HEK293 (cell line): ENCODE data around the gene GAPVD1.

Experiments
- SETDB1 ChIP-seq: IDR thresholded peaks from one replicate; pipeline ENCODE4 v1.6.1; 2017; ENCODE audit warnings: mild to moderate bottlenecking, low read length, moderate library complexity, mixed read lengths; ENCODE audit not compliant: insufficient read length
- ZFP41 ChIP-seq: fragments of 450-650 bp; formaldehyde crosslinking; IDR thresholded peaks from 2 replicates; pipeline ENCODE4 v1.5.1; 2016; ENCODE audit warnings: missing biosample characterization, missing genetic modification characterization, borderline replicate concordance
- ZNF133 ChIP-seq: fragments of 450-650 bp; formaldehyde crosslinking; IDR thresholded peaks from 2 replicates; pipeline ENCODE4 v1.5.1; 2016; ENCODE audit warnings: missing biosample characterization, missing genetic modification characterization
- TF ChIP-seq, protein P1 (sequence below): fragments of 450-650 bp; formaldehyde crosslinking; IDR thresholded peaks from 2 replicates; pipeline ENCODE4 v1.5.1; 2016; ENCODE audit warnings: missing biosample characterization, missing genetic modification characterization
- TF ChIP-seq, protein P2 (sequence below): fragments of 450-650 bp; formaldehyde crosslinking; IDR thresholded peaks from 2 replicates; pipeline ENCODE4 v1.5.1; 2016; ENCODE audit warnings: missing biosample characterization, missing genetic modification characterization
- TF ChIP-seq, protein P3 (sequence below): fragments of 450-650 bp; formaldehyde crosslinking; IDR thresholded peaks from 2 replicates; pipeline ENCODE4 v1.5.1; 2017; ENCODE audit warnings: missing biosample characterization, missing genetic modification characterization

GRCh38 chr9:125393426-125393825 is 131.8 kb downstream of the GAPVD1 start:
- TF ChIP-seq ZNF133 (tag by site-specific recombination) (no peak), ZFP41 (tag by site-specific recombination) (no peak), SETDB1 (no peak)
- TF ChIP-seq, protein P1, sequence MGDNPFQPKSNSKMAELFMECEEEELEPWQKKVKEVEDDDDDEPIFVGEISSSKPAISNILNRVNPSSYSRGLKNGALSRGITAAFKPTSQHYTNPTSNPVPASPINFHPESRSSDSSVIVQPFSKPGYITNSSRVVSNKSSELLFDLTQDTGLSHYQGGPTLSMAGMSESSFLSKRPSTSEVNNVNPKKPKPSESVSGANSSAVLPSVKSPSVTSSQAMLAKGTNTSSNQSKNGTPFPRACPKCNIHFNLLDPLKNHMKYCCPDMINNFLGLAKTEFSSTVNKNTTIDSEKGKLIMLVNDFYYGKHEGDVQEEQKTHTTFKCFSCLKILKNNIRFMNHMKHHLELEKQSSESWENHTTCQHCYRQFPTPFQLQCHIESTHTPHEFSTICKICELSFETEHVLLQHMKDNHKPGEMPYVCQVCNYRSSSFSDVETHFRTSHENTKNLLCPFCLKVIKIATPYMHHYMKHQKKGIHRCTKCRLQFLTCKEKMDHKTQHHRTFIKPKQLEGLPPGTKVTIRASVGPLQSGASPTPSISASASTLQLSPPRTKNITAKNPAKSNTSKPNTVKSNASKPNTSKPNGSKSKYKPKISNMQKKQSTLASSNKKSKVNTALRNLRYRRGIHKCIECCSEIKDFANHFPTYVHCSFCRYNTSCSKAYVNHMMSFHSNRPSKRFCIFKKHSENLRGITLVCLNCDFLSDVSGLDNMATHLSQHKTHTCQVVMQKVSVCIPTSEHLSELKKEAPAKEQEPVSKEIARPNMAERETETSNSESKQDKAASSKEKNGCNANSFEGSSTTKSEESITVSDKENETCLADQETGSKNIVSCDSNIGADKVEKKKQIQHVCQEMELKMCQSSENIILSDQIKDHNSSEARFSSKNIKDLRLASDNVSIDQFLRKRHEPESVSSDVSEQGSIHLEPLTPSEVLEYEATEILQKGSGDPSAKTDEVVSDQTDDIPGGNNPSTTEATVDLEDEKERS (tag by site-specific recombination) = no peak
- TF ChIP-seq, protein P2, sequence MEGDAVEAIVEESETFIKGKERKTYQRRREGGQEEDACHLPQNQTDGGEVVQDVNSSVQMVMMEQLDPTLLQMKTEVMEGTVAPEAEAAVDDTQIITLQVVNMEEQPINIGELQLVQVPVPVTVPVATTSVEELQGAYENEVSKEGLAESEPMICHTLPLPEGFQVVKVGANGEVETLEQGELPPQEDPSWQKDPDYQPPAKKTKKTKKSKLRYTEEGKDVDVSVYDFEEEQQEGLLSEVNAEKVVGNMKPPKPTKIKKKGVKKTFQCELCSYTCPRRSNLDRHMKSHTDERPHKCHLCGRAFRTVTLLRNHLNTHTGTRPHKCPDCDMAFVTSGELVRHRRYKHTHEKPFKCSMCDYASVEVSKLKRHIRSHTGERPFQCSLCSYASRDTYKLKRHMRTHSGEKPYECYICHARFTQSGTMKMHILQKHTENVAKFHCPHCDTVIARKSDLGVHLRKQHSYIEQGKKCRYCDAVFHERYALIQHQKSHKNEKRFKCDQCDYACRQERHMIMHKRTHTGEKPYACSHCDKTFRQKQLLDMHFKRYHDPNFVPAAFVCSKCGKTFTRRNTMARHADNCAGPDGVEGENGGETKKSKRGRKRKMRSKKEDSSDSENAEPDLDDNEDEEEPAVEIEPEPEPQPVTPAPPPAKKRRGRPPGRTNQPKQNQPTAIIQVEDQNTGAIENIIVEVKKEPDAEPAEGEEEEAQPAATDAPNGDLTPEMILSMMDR (tag by site-specific recombination) = no peak
- TF ChIP-seq, protein P3, sequence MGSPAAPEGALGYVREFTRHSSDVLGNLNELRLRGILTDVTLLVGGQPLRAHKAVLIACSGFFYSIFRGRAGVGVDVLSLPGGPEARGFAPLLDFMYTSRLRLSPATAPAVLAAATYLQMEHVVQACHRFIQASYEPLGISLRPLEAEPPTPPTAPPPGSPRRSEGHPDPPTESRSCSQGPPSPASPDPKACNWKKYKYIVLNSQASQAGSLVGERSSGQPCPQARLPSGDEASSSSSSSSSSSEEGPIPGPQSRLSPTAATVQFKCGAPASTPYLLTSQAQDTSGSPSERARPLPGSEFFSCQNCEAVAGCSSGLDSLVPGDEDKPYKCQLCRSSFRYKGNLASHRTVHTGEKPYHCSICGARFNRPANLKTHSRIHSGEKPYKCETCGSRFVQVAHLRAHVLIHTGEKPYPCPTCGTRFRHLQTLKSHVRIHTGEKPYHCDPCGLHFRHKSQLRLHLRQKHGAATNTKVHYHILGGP (tag by site-specific recombination) = no peak
